ENCODE results near the gene ASPSCR1. TPM values are rescaled to one million over a fixed set of nuclear protein-coding genes. Genes with fewer than 3 reads are reported as not detected.

Gene ASPSCR1
- total and polyA plus RNA-seq, 2 of the 13 experiments (the other 11 are each of a cell fraction or from before 2014, with no cell fraction given): 274 to 314 TPM

DNA sequence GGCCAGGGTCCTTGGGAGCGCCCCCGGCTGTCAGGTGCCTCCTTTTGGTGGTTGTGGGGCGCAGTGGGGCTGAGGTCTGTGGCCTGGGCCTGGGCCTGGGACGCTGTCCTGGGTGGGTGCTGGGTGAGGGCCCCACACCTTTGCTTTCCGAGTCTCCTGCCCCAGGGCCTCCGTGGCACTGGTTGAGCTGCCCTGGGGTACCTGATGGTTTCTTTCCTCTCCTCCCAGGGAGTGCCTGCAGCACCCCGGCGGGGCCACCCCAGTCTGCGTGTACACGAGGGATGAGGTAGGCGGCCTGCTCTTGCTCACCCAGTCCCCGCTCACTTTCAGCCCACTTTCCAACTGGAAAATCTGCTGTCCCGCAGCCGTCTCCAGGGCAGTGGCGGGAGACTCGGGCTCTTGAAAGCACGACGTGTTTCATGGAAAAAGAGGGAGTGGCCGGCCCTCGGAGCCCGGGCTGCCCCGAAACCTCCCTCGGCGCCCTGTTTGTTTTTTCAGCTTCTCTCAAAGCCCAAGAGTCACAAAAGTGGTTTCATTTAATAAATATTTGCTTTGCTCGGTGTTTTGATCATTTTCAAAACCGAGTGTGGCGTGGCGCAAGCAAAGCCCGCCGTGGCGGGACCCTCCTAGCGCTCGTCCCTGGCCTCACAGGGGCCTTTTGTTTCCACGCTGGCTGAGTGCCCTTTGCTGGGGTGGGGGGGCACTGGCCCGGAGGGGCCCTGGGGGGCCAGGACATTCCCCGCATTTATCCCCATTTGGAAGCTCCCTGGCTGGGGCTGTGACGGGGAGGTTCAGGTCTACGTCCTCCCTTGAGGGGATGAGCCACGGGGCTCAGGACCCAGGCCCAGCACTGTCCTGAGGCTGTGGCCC lies 17.4 kb downstream of the ASPSCR1 start (continued):
- TF ChIP-seq ZNF788 (CRISPR knock-in tag; IDR thresholded peaks at IDR 0.05; ENCODE audit: borderline replicate concordance): no peak; the same call in 1 of the 2 replicates
- TF ChIP-seq, protein P1, sequence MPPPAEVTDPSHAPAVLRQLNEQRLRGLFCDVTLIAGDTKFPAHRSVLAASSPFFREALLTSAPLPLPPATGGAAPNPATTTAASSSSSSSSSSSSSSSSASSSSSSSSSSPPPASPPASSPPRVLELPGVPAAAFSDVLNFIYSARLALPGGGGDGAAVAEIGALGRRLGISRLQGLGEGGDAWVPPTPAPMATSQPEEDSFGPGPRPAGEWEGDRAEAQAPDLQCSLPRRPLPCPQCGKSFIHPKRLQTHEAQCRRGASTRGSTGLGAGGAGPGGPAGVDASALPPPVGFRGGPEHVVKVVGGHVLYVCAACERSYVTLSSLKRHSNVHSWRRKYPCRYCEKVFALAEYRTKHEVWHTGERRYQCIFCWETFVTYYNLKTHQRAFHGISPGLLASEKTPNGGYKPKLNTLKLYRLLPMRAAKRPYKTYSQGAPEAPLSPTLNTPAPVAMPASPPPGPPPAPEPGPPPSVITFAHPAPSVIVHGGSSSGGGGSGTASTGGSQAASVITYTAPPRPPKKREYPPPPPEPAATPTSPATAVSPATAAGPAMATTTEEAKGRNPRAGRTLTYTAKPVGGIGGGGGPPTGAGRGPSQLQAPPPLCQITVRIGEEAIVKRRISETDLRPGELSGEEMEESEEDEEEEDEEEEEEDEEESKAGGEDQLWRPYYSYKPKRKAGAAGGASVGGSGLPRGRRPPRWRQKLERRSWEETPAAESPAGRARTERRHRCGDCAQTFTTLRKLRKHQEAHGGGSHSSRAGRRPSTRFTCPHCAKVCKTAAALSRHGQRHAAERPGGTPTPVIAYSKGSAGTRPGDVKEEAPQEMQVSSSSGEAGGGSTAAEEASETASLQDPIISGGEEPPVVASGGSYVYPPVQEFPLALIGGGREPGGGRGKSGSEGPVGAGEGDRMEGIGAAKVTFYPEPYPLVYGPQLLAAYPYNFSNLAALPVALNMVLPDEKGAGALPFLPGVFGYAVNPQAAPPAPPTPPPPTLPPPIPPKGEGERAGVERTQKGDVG (CRISPR knock-in tag; IDR thresholded peaks at IDR 0.05; ENCODE audit: borderline replicate concordance): no peak; the same call in 1 of the 2 replicates
- TF ChIP-seq GATAD2A (CRISPR knock-in tag; IDR thresholded peaks at IDR 0.05): peak; percentile 89
- TF ChIP-seq DZIP1 (CRISPR knock-in tag; IDR thresholded peaks at IDR 0.05): peak; percentile 85; the same call in 1 of the 2 replicates
- TF ChIP-seq NFYC (CRISPR knock-in tag; IDR thresholded peaks at IDR 0.05): no peak
- no peak for TF ChIP-seq SSRP1 (CRISPR knock-in tag; IDR thresholded peaks at IDR 0.05)
- no peak for TF ChIP-seq IRF1 (CRISPR knock-in tag; IDR thresholded peaks at IDR 0.05; ENCODE audit: low read depth)
- TF ChIP-seq JUN (CRISPR knock-in tag; IDR thresholded peaks at IDR 0.05): no peak
- TF ChIP-seq ZNF772 (CRISPR knock-in tag; IDR thresholded peaks at IDR 0.05): no peak
- TF ChIP-seq SALL2 (CRISPR knock-in tag; IDR thresholded peaks at IDR 0.05): peak; percentile 53; the same call in 1 of the 2 replicates
- TF ChIP-seq CREM (IDR thresholded peaks at IDR 0.05): peak; percentile 92
- TF ChIP-seq CREM (CRISPR knock-in tag; IDR thresholded peaks at IDR 0.05): no peak
- 0 out of 2 replicates have a peak, but pooled peaks have one; percentile 21 for TF ChIP-seq SNAPC5 (CRISPR knock-in tag; IDR thresholded peaks at IDR 0.05; ENCODE audit: borderline replicate concordance)
- peak; percentile 78 for TF ChIP-seq ASH2L (IDR thresholded peaks at IDR 0.05; ENCODE audit: insufficient read length, low read depth, low read length)
- peak; percentile 83 for TF ChIP-seq PAXIP1 (CRISPR knock-in tag; conservative IDR thresholded peaks at IDR 0.05)
- peak; percentile 22 for TF ChIP-seq PTBP1 (IDR thresholded peaks at IDR 0.05; ENCODE audit: low read depth, low read length, poor library complexity, severe bottlenecking)
- no peak for TF ChIP-seq ATF7 (IDR thresholded peaks at IDR 0.05)
- TF ChIP-seq ATF7 (CRISPR knock-in tag; IDR thresholded peaks at IDR 0.05): no peak
- peak; percentile 50; the same call in 1 of the 2 replicates for TF ChIP-seq PHF20 (CRISPR knock-in tag; IDR thresholded peaks at IDR 0.05)
